Measurements from ENCODE around the gene PTPRU.

PTPRU gene

GRCh38 chr1:29371332-29371731 is 135.0 kb downstream of the PTPRU start:
- DNase-seq: no peak

GRCh38 chr1:29372108-29372507 is 135.8 kb downstream of the PTPRU start:
- DNase-seq: no peak
